IPS-NIHi11 (cell line): ENCODE measurements around the gene TRAK1.
A peak's percentile ranks its signal among the peaks of the same experiment; 100 is the strongest.

Source experiments
- DNase-seq: peaks from one replicate; pipeline ENCODE4 v3.0.0; 2012; ENCODE audit warnings: mixed read lengths, low spot score

The TRAK1 gene

GRCh38 chr3:42177801-42178150 lies 86.6 kb downstream of the TRAK1 start:
- no peak for DNase-seq

GRCh38 chr3:42179110-42179725 lies 88.1 kb downstream of the TRAK1 start:
- DNase-seq, result peak; percentile 64

GRCh38 chr3:42180901-42181300 lies 89.7 kb downstream of the TRAK1 start:
- no peak for DNase-seq

GRCh38 chr3:42182555-42182954 lies 91.4 kb downstream of the TRAK1 start:
- no peak for DNase-seq

- no peak for DNase-seq
Observed at GRCh38 chr3:42183991-42184632, 93.0 kb downstream of the TRAK1 start.

GRCh38 chr3:42184651-42185443 lies 93.7 kb downstream of the TRAK1 start:
- DNase-seq, result no peak

- DNase-seq, result no peak
Observed at GRCh38 chr3:42187936-42188335, 96.8 kb downstream of the TRAK1 start.

GRCh38 chr3:42188376-42188775 lies 97.2 kb downstream of the TRAK1 start:
- DNase-seq, result no peak

GRCh38 chr3:42189001-42189460 lies 97.9 kb downstream of the TRAK1 start:
- DNase-seq, result no peak

GRCh38 chr3:42189736-42190135 lies 98.6 kb downstream of the TRAK1 start:
- no peak for DNase-seq

GRCh38 chr3:42190701-42191442 lies 99.7 kb downstream of the TRAK1 start:
- DNase-seq, result peak; percentile 84

GRCh38 chr3:42191443-42191747 lies 100.2 kb downstream of the TRAK1 start:
- DNase-seq, result no peak

GRCh38 chr3:42192334-42193200 lies 101.4 kb downstream of the TRAK1 start:
- DNase-seq, result no peak

- DNase-seq, result no peak
Observed at GRCh38 chr3:42194943-42195510, 103.9 kb downstream of the TRAK1 start.

- DNase-seq, result no peak
Observed at GRCh38 chr3:42195879-42196330, 104.7 kb downstream of the TRAK1 start.

- no peak for DNase-seq
Observed at GRCh38 chr3:42198709-42199108, 107.6 kb downstream of the TRAK1 start.

GRCh38 chr3:42202217-42202865 lies 111.2 kb downstream of the TRAK1 start:
- DNase-seq, result no peak

- no peak for DNase-seq
Observed at GRCh38 chr3:42204867-42205599, 113.9 kb downstream of the TRAK1 start.

GRCh38 chr3:42205800-42206514 lies 114.8 kb downstream of the TRAK1 start:
- DNase-seq, result peak; percentile 33
